BLaER1 treated with 17β-estradiol and CSF1 and Interleukin-3, amounts not matched to agents 10 nM and 100 nM (cell line): Measurements from ENCODE around the gene ST6GALNAC3.

Experiments used
- H3K27ac ChIP-seq, 11 experiments: shearing (Covaris generic); formaldehyde crosslinking; 2 replicates each; pipeline ENCODE4 v1.8.1; 2022
- H3K27me3 ChIP-seq, 11 experiments: shearing (Covaris generic); formaldehyde crosslinking; 2 replicates each; pipeline ENCODE4 v1.8.1; 2022
- H3K36me3 ChIP-seq, 11 experiments: shearing (Covaris generic); formaldehyde crosslinking; 2 replicates each; pipeline ENCODE4 v1.8.1; 2022
- H3K4me1 ChIP-seq, 10 experiments: shearing (Covaris generic); formaldehyde crosslinking; 2 replicates each; pipeline ENCODE4 v1.8.1; 2022
- H3K4me2 ChIP-seq, 11 experiments: shearing (Covaris generic); formaldehyde crosslinking; 2 replicates each; pipeline ENCODE4 v1.8.1; 2022
- H3K4me3 ChIP-seq, 10 experiments: shearing (Covaris generic); formaldehyde crosslinking; 2 replicates each; pipeline ENCODE4 v1.8.1; 2022
- H3K9ac ChIP-seq, 11 experiments: shearing (Covaris generic); formaldehyde crosslinking; 2 replicates each; pipeline ENCODE4 v1.8.1; 2022
- H3K9me3 ChIP-seq, 11 experiments: shearing (Covaris generic); formaldehyde crosslinking; replicated peaks in 1 of 11; 2 replicates each; pipeline ENCODE4 v1.8.1; 2022
- H4K20me1 ChIP-seq, 11 experiments: shearing (Covaris generic); formaldehyde crosslinking; 2 replicates each; pipeline ENCODE4 v1.8.1; 2022
- Cebpa-rat ChIP-seq, 11 experiments: shearing (Covaris generic); IDR thresholded peaks; 2 replicates each; pipeline ENCODE4 v1.8.1; 2022

Gene ST6GALNAC3

GRCh38 chr1:76511558-76512179 is 437.1 kb downstream of the ST6GALNAC3 start:
- no peak for TF ChIP-seq Cebpa-rat (IDR thresholded peaks at IDR 0.05)
- H3K4me1 ChIP-seq, result no peaks in the 10 kb centered on the region
- no peak overlapping the region for H3K9ac ChIP-seq
- no peak overlapping the region for H3K4me2 ChIP-seq
- no peaks in the 10 kb centered on the region for H3K27me3 ChIP-seq
- H3K9me3 ChIP-seq, result no peaks in the 10 kb centered on the region
- no peak overlapping the region for H3K27ac ChIP-seq
- H4K20me1 ChIP-seq, result peaks cover 0 to 5% (median 0%) of the 10 kb centered on the region in 11 experiments; a peak in 1 of 22 replicates
- no peak overlapping the region for H3K4me3 ChIP-seq
- no peaks in the 10 kb centered on the region; a peak in 1 of 22 replicates for H3K36me3 ChIP-seq

- H3K9ac ChIP-seq, result no peak overlapping the region
Observed at GRCh38 chr1:76530953-76531352, 456.4 kb downstream of the ST6GALNAC3 start.

GRCh38 chr1:76541618-76542017 is 467.1 kb downstream of the ST6GALNAC3 start:
- Histone ChIP-seq H3K27me3 (no peaks in the 10 kb centered on the region), H3K4me1 (no peaks in the 10 kb centered on the region), H3K9me3 (peaks cover 0 to 12% (median 5%) of the 10 kb centered on the region in 11 experiments; a peak in 10 of 22 replicates), H3K4me2 (no peak overlapping the region), H3K4me3 (no peak overlapping the region), H3K36me3 (no peaks in the 10 kb centered on the region), H3K27ac (no peak overlapping the region), H4K20me1 (no peaks in the 10 kb centered on the region), H3K9ac (no peak overlapping the region)
- TF ChIP-seq Cebpa-rat (IDR thresholded peaks at IDR 0.05), result no peak

More at GRCh38 chr1:76530953-76531352, 456.4 kb downstream of the ST6GALNAC3 start:
- Histone ChIP-seq H3K4me2 (no peak overlapping the region), H3K36me3 (no peaks in the 10 kb centered on the region), H3K9me3 (no peaks in the 10 kb centered on the region), H3K27me3 (no peaks in the 10 kb centered on the region), H3K4me1 (no peaks in the 10 kb centered on the region), H4K20me1 (no peaks in the 10 kb centered on the region), H3K27ac (no peak overlapping the region), H3K4me3 (no peak overlapping the region)
- TF ChIP-seq Cebpa-rat (IDR thresholded peaks at IDR 0.05), result no peak

- H3K9ac ChIP-seq, result no peak overlapping the region
- H4K20me1 ChIP-seq, result no peaks in the 10 kb centered on the region
- H3K36me3 ChIP-seq, result no peaks in the 10 kb centered on the region
- H3K4me2 ChIP-seq, result no peak overlapping the region
- H3K9me3 ChIP-seq, result peaks cover 0 to 12% (median 5%) of the 10 kb centered on the region in 11 experiments; a peak in 10 of 22 replicates
- H3K27me3 ChIP-seq, result no peaks in the 10 kb centered on the region
- no peak for TF ChIP-seq Cebpa-rat (IDR thresholded peaks at IDR 0.05)
- H3K27ac ChIP-seq, result no peak overlapping the region
- H3K4me1 ChIP-seq, result no peaks in the 10 kb centered on the region
- H3K4me3 ChIP-seq, result no peak overlapping the region
Observed at GRCh38 chr1:76542359-76542758, 467.8 kb downstream of the ST6GALNAC3 start.

- no peaks in the 10 kb centered on the region for H3K27me3 ChIP-seq
- H3K4me2 ChIP-seq, result no peak overlapping the region
- H3K36me3 ChIP-seq, result no peaks in the 10 kb centered on the region
- H4K20me1 ChIP-seq, result no peaks in the 10 kb centered on the region
- no peak overlapping the region for H3K4me3 ChIP-seq
- TF ChIP-seq Cebpa-rat (IDR thresholded peaks at IDR 0.05), result no peak
- peaks cover 0 to 12% (median 5%) of the 10 kb centered on the region in 11 experiments; a peak in 10 of 22 replicates for H3K9me3 ChIP-seq
- no peaks in the 10 kb centered on the region for H3K4me1 ChIP-seq
- H3K9ac ChIP-seq, result no peak overlapping the region
- no peak overlapping the region for H3K27ac ChIP-seq
Observed at GRCh38 chr1:76543495-76543894, 468.9 kb downstream of the ST6GALNAC3 start.

- Histone ChIP-seq H3K27me3 (no peaks in the 10 kb centered on the region), H3K4me1 (no peaks in the 10 kb centered on the region), H4K20me1 (no peaks in the 10 kb centered on the region), H3K9ac (no peak overlapping the region), H3K9me3 (no peaks in the 10 kb centered on the region), H3K4me3 (no peak overlapping the region), H3K4me2 (no peak overlapping the region), H3K36me3 (no peaks in the 10 kb centered on the region), H3K27ac (no peak overlapping the region)
- TF ChIP-seq Cebpa-rat (IDR thresholded peaks at IDR 0.05), result no peak
Observed at GRCh38 chr1:76546354-76546933, 471.9 kb downstream of the ST6GALNAC3 start.

GRCh38 chr1:76547916-76548315 is 473.4 kb downstream of the ST6GALNAC3 start:
- Histone ChIP-seq H3K4me3 (no peak overlapping the region), H3K27ac (no peak overlapping the region), H4K20me1 (no peaks in the 10 kb centered on the region; a peak in 1 of 22 replicates), H3K4me1 (no peaks in the 10 kb centered on the region), H3K27me3 (no peaks in the 10 kb centered on the region), H3K4me2 (no peak overlapping the region), H3K9ac (no peak overlapping the region), H3K36me3 (no peaks in the 10 kb centered on the region), H3K9me3 (no peaks in the 10 kb centered on the region)
- TF ChIP-seq Cebpa-rat (IDR thresholded peaks at IDR 0.05), result no peak

GRCh38 chr1:76548513-76549100 is 474.1 kb downstream of the ST6GALNAC3 start:
- no peaks in the 10 kb centered on the region for H3K4me1 ChIP-seq
- H3K27me3 ChIP-seq, result no peaks in the 10 kb centered on the region
- no peak overlapping the region for H3K4me3 ChIP-seq
- no peaks in the 10 kb centered on the region; a peak in 1 of 22 replicates for H4K20me1 ChIP-seq
- H3K27ac ChIP-seq, result no peak overlapping the region
- no peaks in the 10 kb centered on the region for H3K36me3 ChIP-seq
- no peak overlapping the region for H3K9ac ChIP-seq
- no peak overlapping the region for H3K4me2 ChIP-seq
- no peak for TF ChIP-seq Cebpa-rat (IDR thresholded peaks at IDR 0.05)
- H3K9me3 ChIP-seq, result no peaks in the 10 kb centered on the region

GRCh38 chr1:76554283-76554682 is 479.7 kb downstream of the ST6GALNAC3 start:
- H3K27me3 ChIP-seq, result no peaks in the 10 kb centered on the region
- no peak overlapping the region for H3K9ac ChIP-seq
- no peak overlapping the region for H3K4me2 ChIP-seq
- H3K9me3 ChIP-seq, result no peaks in the 10 kb centered on the region
- TF ChIP-seq Cebpa-rat (IDR thresholded peaks at IDR 0.05), result no peak
- no peak overlapping the region for H3K4me3 ChIP-seq
- no peaks in the 10 kb centered on the region for H3K4me1 ChIP-seq
- no peaks in the 10 kb centered on the region for H3K36me3 ChIP-seq
- no peaks in the 10 kb centered on the region; a peak in 1 of 22 replicates for H4K20me1 ChIP-seq
- H3K27ac ChIP-seq, result no peak overlapping the region

- no peak overlapping the region for H3K27ac ChIP-seq
- no peak for TF ChIP-seq Cebpa-rat (IDR thresholded peaks at IDR 0.05)
- peaks cover 0 to 3% (median 0%) of the 10 kb centered on the region in 11 experiments; a peak in 1 of 22 replicates for H3K36me3 ChIP-seq
- no peaks in the 10 kb centered on the region for H3K4me1 ChIP-seq
- H3K9ac ChIP-seq, result no peak overlapping the region
- no peaks in the 10 kb centered on the region for H3K27me3 ChIP-seq
- H3K4me2 ChIP-seq, result no peak overlapping the region
- no peak overlapping the region for H3K4me3 ChIP-seq
- H4K20me1 ChIP-seq, result no peaks in the 10 kb centered on the region
- H3K9me3 ChIP-seq, result no peaks in the 10 kb centered on the region
Observed at GRCh38 chr1:76562292-76562691, 487.7 kb downstream of the ST6GALNAC3 start.
